Activated effector memory CD4-positive, alpha-beta T cell treated with Interleukin-2 at 50 U/mL for 16 hours (primary cell): ENCODE results near the gene SLC16A13.
"Not testable (repeated sequence)": the region's sequence is repeated elsewhere in the genome, so short reads cannot be mapped to it uniquely, and the experiment has no call there.

ENCODE experiments used
- DNase-seq: peaks from one replicate; pipeline ENCODE4 v3.0.0-alpha.2; 2020

SLC16A13 gene, protein sequence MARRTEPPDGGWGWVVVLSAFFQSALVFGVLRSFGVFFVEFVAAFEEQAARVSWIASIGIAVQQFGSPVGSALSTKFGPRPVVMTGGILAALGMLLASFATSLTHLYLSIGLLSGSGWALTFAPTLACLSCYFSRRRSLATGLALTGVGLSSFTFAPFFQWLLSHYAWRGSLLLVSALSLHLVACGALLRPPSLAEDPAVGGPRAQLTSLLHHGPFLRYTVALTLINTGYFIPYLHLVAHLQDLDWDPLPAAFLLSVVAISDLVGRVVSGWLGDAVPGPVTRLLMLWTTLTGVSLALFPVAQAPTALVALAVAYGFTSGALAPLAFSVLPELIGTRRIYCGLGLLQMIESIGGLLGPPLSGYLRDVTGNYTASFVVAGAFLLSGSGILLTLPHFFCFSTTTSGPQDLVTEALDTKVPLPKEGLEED

DNA sequence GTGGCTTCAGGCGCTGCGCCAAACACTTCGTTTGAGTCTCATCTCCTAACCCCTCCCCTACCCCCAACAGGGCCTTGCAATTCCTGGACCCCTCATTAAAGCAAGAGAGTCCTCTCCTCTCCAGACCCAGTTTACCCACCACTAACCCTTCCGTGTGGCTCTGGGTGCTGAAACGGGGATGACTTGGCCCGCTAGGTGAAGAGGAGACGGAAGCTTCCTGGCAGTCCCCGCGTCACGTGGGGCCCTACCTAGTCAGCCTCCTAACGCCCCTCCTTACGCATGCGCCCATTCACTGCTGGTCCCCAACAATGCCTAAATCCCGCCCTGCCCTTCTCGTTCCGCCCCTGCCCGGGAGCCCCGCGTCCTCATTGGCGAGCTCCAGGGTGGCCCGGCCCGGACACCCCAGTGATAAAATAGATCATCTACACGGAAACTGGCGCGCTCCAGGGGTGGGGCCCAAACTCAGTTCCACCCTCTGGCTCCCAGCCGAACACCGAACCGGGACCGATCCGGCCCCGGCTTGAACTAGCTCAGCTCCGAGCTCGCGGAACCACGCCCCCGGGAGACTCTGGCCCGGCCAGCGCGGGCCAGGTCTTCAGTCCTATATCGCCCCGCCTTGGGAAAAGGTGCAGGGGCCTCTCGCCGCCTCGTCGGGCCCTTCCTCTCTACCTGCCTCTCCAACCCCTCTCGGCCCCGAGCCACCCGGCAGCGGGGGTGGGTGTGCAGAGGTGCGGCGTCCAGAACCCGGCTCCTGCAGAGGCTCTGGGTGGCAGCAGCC, at the start of gene SLC16A13:
SLC16A13 (plus strand) TSS at position 425 of the 778 bp plus-strand sequence. CDS start 368 bp downstream, outside the sequence.
- DNase-seq = peak; percentile 99

- no peak for DNase-seq
Observed at GRCh38 chr17:6986676-6987075, 49.1 kb upstream of the SLC16A13 start.

DNA sequence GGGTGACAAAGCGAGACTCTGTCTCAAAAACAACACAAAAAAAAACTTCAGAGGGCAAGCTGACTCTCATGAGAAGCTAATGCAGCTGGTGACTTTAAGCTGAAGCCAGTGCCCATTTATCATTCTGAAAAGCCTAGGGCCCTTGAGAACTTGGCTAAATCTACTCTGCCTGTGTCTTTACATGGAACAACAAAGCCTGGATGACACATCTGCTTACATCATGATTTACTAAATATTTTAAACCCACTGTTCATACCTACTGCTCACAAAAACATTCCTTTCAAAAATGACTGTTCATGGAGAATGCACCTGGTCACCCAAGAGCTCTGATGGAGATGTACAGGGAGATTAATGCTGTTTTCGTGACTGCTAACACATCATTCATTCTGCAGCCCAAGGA, 46.0 kb upstream of the SLC16A13 start:
- DNase-seq = no peak

DNA sequence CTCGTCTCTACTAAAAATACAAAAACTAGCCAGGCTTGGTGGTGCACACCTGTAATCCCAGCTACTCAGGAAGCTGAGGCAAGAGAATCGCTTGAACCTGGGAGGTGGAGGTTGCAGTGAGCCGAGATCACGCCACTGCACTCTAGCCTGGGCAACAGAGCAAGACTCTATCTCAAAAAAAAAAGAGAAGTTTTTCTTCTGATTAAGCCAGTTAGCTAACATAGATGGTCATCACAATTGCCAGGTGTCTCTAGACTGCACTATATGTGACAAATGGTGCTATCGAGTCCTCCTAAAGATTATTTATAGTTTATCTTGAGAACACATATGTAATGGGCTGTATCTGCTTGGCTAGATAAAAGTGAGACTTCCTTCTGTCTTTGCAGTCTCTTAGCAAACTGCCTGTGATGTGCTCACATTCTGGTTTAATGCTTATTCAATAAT, 42.2 kb upstream of the SLC16A13 start:
- DNase-seq = not testable (repeated sequence)

DNA sequence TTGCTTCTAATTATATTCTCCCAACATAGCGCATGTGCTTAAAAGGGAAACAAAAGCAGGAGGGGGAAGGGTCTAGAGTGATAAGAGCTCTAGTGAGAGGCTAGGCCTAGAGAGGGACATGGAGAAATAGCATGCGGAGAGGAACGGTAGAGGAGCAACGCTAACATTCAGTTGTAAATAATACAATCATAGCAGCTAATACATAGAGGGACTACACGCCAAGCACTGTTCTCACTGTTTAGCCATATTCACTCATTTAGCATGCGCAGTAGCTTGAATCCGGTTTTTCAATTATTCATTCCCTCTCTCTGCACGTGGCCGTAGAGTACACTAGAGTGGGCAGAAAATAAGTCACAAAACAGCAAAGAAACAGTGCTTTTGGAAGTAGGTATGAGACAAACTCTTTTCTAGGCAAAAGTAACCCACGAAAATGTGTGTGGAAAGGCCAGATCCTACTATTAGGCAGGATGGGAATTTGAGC, 41.7 kb upstream of the SLC16A13 start:
- DNase-seq = no peak

GRCh38 chr17:6994666-6995256, 41.1 kb upstream of the SLC16A13 start:
- no peak for DNase-seq

DNA sequence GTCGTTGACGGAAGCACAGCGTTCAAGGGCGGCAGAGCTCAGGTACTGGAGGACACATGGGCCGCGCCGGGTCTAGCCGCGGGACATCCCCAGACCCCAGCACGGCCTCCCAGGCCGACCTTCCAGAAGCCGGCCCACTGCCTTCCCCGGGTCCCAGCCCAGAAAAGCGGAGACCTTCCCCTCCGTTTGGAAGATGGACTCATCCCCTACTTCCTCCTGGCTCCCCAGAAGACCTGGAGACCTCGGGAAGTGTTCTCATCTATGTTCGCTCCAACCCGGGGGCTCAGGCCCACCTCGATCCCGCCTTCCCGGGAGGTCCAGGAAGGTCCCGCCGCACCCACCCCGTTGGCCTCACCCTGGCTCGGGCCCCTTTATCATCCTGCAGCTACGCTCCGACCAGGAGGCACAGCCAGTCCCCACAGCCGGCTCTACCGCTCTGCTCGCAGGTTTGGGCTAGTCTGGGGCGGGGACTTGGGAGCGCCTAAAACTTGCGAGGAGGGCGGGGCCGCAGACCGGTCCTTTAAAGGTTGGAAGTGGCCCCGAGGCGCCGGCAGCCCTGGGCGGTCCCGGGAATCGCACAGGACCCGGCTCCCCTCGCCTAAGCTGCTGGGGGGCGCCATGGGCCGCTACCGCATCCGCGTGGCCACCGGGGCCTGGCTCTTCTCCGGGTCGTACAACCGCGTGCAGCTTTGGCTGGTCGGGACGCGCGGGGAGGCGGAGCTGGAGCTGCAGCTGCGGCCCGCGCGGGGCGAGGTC, 40.1 kb upstream of the SLC16A13 start, which contains the start of gene ALOX12:
ALOX12 (plus strand) TSS at position 550 of the 756 bp plus-strand sequence; CDS start at position 619, 69 bp downstream.
- no peak for DNase-seq

DNA sequence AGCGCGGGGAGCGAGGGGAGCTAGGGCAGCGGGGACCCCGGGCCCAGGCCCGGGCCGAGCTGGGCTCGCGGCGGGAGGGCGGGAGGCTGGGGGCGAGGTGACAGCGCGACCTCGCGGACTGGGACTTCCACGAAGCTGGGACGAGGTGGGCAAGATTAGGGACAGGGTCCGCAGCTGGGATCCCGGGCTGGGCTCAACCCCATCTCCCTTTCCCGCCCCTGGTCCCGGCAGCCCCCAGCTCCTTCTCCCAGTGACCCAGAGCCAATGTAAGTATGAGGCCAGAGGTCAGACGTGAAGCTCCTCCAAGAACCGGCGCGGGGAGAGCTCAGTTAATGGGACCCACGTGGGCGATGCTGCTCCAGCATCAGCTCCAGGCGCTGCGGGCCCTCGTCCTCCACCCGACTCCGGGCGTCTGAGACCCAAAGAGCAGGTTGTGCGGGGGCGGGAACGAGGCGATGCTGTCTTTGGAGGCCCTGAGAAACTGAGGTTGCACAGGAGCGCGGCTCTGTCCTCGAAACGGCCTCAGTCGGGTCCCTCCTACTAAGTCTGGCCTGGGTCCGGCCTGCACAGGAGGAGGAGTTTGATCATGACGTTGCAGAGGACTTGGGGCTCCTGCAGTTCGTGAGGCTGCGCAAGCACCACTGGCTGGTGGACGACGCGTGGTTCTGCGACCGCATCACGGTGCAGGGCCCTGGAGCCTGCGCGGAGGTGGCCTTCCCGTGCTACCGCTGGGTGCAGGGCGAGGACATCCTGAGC, 39.4 kb upstream of the SLC16A13 start:
- DNase-seq = no peak

GRCh38 chr17:6997171-6997570, 38.6 kb upstream of the SLC16A13 start:
- DNase-seq = no peak

- DNase-seq = no peak
Observed at GRCh38 chr17:6998855-6999508, 36.8 kb upstream of the SLC16A13 start.

DNA sequence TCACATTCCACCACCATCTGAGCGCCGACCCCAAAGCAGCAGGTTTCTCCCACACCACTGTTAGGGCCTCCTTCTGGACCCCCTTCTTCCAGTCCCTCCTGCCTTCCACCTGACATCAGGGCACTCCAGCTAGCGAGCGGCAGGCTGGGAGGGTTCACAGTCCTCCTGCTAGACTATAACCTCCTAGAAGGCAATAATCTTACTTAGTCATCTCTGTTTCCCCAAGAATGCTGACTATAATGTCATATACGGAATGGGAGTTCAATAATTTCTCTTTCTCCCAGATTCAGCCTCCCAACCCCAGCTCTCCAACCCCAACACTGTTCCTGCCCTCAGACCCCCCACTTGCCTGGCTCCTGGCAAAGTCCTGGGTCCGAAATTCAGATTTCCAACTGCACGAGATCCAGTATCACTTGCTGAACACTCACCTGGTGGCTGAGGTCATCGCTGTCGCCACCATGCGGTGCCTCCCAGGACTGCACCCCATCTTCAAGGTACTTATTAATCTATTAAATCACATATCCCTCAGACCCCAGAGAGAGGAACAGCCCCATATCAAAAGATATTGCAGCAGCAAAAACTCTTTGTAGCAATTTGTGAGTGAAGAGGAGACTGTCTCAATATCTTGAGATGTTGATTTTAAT, 34.4 kb upstream of the SLC16A13 start:
- peak; percentile 33 for DNase-seq

DNA sequence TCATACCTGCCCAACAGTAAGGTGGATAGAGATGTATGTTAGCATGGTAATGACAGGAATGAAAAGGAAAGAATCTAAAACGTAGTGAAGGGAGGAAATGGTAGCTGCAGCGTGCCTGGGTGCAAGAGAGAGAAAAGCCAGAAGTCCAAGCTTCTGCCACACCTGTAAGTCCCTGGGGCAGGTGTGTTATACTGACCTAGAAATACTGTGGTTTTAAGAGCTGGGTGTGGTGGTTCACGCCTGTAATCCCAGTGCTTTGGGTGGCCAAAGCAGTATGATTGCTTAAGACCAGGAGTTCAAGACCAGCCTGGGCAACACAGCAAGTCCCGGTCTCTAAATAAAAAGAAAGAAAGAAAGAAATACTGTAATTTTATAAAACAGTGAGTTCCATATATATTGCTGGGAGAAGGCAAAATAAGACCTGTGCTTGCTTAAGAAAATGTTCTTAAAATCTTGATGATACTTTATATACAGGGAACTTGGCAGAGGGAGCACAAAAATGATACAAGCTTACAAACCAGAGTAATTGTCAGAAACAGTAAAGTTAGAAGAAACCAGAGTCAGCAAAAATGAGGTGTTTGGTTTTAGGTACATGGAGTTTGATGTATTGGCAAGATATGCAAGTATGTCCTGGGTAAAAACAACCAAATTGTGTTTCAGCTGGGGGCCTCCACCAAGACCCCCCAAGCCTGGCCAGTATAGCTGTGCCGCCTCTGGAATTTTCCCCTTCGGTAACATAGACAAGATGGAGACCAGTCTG, 33.3 kb upstream of the SLC16A13 start:
- no peak for DNase-seq

DNA sequence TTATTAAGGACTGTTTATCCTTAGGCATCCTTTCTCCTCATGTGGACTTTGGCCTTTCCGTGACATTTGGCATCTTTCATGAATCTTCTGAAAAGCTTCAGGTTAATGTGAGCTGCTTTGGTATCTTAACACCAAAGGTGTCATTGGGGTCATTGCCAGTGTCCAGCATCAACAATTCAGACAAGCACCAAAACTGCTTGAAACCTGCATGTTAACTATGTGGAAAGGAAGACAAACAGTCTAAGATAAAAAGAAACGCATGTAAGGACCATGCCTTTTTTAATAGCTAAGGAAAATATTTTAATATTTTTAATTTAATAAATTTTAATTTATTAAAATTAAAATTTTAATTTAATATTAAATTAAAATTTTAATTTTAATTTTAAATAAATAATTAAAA, 32.1 kb upstream of the SLC16A13 start:
- no peak for DNase-seq

DNA sequence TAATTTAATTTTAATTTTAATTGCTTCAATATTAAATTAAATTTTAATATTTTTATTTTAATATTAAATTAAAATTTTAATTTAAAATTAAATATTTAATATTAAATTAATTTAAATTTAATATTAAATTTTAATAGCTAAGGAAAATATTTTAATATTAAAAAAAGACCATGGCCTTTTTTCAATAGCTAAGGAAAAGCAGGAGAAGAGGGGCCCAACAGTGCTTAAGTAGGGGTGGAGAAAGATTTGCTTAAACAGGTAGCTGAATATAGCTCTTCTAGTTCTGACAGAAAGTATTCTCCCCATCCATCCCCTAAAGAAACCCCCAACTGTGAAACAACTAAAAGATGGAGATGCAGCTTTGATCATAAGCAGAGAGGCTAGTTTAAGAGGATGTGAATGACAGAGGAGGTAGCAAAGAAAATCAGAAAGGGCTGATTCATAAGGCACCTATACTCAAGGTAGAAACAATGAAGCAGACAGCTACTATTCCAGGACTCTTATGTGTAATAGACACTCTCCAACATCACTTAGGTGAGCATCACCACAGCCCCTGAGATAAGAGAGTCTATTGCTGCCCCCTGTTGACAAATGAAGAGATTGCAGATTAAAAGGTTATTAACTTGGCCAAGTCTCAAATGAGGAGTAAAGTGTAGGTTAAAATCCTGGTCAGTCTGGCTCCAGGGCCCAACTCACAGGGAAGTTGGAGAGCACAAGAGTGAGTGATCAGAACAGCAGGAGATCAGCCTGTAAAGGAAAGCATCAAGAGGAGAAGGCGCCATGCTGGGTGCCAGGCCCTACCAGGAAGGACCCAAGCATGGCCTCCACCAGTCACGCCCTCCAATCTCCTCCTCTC, 31.2 kb upstream of the SLC16A13 start:
- DNase-seq = no peak

DNA sequence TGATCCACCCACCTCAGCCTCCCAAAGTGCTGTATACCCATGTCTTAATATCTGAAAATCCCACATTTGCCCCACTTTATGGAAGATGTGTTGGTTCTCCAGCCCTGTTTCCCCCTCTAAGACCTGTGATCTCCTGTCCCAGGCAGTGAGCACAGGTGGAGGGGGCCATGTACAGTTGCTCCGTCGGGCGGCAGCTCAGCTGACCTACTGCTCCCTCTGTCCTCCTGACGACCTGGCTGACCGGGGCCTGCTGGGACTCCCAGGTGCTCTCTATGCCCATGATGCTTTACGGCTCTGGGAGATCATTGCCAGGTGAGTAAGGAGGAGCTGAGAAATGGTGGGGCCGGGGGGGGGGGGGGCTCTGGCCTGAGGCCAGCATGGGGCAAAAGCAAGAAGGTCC, 30.1 kb upstream of the SLC16A13 start:
- DNase-seq = no peak

- DNase-seq = no peak
Observed at GRCh38 chr17:7007143-7007542, 28.7 kb upstream of the SLC16A13 start.

GRCh38 chr17:7010523-7010922, 25.3 kb upstream of the SLC16A13 start:
- DNase-seq = no peak

DNA sequence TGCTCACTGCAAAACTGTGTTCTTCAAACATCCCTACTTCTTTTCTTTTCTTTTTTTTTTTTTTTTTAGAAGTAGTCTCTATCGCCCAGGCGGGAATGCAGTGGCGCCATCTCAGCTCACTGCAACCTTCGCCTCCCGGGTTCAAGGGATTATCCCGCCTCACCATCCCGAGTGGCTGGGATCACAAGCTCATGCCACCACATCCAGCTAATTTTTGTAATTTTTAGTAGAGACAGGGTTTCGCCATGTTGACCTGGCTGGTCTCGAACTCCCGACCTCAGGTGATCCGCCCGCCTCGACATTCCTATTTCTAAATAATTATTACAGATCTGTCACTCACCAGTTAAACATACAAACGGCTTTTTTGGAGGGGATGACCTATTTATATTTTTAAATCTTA, 24.4 kb upstream of the SLC16A13 start:
- DNase-seq = no peak

DNA sequence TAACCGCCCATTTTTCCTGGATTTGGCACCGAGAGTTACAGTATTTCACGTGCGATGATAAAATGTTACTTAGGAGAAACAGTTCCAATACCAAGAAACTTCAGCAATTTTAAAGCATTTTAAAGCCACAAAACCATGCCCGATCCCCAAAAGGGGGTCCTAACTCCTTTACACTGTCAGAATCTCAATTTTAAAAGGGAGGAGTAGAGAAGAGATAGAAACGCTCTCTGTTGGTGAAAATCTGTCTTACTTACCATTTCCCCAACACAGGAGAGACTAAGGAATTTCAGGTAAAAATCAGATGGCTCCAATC, 23.9 kb upstream of the SLC16A13 start:
- no peak for DNase-seq
